Breast epithelium (tissue), 3 donors: Measurements from ENCODE around the gene RIPOR2.

Source experiments
- POLR2AphosphoS5 ChIP-seq, 3 donors: sonication (generic); formaldehyde crosslinking; IDR thresholded peaks; one replicate each; pipeline ENCODE4 v1.6.1; 2017; ENCODE audit warnings: antibody characterized with exemption in 3 of 3
- TF ChIP-seq, protein P1 (sequence below), 3 donors: fragments of 450-650 bp; IDR thresholded peaks; one replicate each; pipeline ENCODE4 v1.5.1; 2016 to 2017; ENCODE audit warnings: antibody characterized with exemption in 3 of 3, mild to moderate bottlenecking in 3 of 3, moderate library complexity in 3 of 3

DNA sequence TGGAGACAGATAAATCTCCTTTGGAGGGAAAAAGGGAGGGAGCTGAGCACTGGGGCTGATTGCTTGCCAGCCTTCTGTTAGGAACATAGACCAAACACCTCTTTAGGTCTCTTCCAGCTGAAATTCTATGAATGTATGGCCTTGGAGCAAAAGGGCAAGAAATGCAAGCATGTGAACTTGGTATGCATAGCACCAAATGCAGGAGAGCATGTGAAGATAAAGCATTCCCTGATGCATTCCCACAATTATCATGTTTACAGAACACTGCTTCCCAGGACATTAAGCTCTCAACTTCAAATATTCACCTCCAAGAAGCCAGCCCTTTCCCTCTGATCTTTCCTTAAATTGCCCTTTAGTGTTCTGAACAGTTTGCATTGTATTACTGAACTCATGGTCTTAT is 15.6 kb downstream of the RIPOR2 start:
- TF ChIP-seq POLR2AphosphoS5 (IDR thresholded peaks at IDR 0.05), result no peak
- TF ChIP-seq, protein P1, sequence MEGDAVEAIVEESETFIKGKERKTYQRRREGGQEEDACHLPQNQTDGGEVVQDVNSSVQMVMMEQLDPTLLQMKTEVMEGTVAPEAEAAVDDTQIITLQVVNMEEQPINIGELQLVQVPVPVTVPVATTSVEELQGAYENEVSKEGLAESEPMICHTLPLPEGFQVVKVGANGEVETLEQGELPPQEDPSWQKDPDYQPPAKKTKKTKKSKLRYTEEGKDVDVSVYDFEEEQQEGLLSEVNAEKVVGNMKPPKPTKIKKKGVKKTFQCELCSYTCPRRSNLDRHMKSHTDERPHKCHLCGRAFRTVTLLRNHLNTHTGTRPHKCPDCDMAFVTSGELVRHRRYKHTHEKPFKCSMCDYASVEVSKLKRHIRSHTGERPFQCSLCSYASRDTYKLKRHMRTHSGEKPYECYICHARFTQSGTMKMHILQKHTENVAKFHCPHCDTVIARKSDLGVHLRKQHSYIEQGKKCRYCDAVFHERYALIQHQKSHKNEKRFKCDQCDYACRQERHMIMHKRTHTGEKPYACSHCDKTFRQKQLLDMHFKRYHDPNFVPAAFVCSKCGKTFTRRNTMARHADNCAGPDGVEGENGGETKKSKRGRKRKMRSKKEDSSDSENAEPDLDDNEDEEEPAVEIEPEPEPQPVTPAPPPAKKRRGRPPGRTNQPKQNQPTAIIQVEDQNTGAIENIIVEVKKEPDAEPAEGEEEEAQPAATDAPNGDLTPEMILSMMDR (IDR thresholded peaks at IDR 0.05), result no peak
